ENCODE measurements around the gene CHST9. TPM values are rescaled to one million over a fixed set of nuclear protein-coding genes. Genes with fewer than 3 reads are reported as not detected.

Gene CHST9
- total RNA-seq, 1 donor, result 0.10 TPM

DNA sequence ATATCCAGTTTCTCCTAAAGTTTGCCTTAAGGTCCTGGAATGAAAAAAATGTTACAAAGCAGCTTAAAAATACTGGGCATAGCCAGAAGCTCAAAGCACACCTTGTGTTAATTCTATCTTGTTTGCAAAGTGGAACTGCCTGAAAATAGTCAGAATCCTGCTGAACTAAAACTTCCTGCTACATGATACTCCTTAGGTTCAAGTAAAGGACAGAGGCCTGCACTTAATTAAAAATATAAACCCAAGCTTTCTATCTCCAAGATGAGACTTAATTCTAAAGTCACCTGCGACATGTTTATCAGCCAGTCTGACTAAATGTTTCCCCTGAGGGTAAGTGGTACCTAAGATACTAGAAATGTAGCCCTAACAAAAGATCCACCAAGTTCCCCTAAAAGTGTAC lies 103.4 kb downstream of the CHST9 start:
- Histone ChIP-seq H3K4me3 (ENCODE audit: low read length) (no peak overlapping the region), H3K4me1 (ENCODE audit: insufficient read depth, low read length) (no peaks in the 10 kb centered on the region), H3K9me3 (ENCODE audit: low read depth, low read length) (no peaks in the 10 kb centered on the region), H3K27me3 (ENCODE audit: insufficient read depth, low read length) (no peaks in the 10 kb centered on the region)

DNA sequence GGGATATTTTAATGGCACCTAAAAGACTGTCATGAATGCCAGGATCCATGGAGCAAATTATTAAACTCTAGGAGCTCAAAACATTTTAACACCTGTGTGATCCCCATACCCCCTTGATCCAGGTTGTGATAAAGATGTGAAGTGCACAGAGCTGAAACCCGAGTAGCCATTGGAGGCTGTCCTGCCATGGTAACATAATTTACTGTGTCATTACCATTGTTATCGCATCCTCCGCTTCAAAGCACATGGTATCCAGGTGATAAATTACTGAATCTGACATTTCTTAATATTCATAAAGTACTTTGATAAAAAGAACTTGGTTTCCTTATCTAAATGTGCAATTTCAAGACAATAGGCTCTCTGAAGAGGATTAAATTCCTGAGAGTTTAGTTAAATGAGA lies 109.3 kb downstream of the CHST9 start:
- Histone ChIP-seq H3K9me3 (ENCODE audit: low read depth, low read length) (no peaks in the 10 kb centered on the region), H3K4me1 (ENCODE audit: insufficient read depth, low read length) (no peaks in the 10 kb centered on the region), H3K4me3 (ENCODE audit: low read length) (no peak overlapping the region), H3K27me3 (ENCODE audit: insufficient read depth, low read length) (no peaks in the 10 kb centered on the region)

DNA sequence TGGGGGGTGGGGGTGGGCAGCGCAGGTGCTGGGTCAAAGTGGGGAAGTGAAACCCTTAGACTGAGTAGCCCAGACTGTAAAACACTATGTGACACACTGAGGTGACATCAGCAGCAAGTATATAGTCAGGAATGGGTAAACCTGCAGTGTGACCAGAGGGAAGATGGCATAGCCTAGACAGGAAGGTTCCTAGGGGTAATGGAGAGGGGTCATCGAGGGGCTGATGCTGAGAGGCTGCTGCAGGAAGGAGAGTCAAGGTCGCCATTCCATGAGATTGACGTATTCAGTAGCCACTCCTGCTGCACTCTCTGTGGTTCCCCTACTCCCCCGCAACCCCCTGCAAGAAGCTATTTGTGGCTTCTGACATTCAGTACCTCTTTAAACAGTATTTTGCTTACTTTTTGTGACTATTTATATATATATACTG lies 111.7 kb downstream of the CHST9 start:
- Histone ChIP-seq H3K9me3 (ENCODE audit: low read depth, low read length) (no peaks in the 10 kb centered on the region), H3K4me3 (ENCODE audit: low read length) (no peak overlapping the region), H3K4me1 (ENCODE audit: insufficient read depth, low read length) (no peaks in the 10 kb centered on the region), H3K27me3 (ENCODE audit: insufficient read depth, low read length) (no peaks in the 10 kb centered on the region)

DNA sequence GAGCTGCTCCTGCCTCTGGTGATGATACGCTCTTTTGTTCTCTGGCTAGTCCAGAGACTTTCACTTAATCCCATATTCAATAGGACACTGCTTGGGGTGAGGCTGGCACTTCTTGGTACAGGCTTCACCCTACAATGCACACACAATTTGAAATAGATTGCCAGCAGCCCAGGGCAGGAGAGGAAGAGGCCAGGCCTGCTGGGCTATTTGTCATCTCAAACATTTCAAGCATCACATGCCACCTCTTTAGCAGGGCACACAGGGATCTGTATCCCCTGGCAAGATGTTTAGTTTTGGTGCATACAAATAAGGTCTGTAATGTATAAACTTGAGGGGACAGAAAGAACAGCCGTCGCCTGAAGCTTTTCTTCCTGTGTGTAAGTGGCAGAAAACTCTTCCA lies 120.4 kb downstream of the CHST9 start:
- H3K9me3 ChIP-seq (ENCODE audit: low read depth, low read length), result no peaks in the 10 kb centered on the region
- H3K4me1 ChIP-seq (ENCODE audit: insufficient read depth, low read length), result no peaks in the 10 kb centered on the region
- no peak overlapping the region for H3K4me3 ChIP-seq (ENCODE audit: low read length)
- no peaks in the 10 kb centered on the region for H3K27me3 ChIP-seq (ENCODE audit: insufficient read depth, low read length)

DNA sequence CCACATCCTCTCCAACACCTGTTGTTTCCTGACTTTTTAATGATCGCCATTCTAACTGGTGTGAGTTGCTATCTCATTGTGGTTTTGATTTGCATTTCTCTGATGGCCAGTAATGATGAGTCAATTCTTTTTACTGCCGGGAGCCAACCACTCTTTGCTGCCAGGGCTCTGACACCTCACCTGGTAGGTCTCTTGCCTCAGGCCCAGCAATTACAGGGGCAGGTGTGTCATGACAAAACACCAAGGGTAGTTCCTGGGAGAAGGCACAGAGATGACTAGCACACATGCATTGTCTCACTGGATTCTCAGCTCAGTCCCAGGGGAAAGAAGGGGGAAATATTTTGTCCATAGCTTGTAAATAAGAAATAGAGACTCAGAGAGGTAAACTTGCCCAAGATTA lies 122.3 kb downstream of the CHST9 start:
- Histone ChIP-seq H3K4me3 (ENCODE audit: low read length) (no peak overlapping the region), H3K27me3 (ENCODE audit: insufficient read depth, low read length) (no peaks in the 10 kb centered on the region), H3K9me3 (ENCODE audit: low read depth, low read length) (no peaks in the 10 kb centered on the region), H3K4me1 (ENCODE audit: insufficient read depth, low read length) (no peaks in the 10 kb centered on the region)

DNA sequence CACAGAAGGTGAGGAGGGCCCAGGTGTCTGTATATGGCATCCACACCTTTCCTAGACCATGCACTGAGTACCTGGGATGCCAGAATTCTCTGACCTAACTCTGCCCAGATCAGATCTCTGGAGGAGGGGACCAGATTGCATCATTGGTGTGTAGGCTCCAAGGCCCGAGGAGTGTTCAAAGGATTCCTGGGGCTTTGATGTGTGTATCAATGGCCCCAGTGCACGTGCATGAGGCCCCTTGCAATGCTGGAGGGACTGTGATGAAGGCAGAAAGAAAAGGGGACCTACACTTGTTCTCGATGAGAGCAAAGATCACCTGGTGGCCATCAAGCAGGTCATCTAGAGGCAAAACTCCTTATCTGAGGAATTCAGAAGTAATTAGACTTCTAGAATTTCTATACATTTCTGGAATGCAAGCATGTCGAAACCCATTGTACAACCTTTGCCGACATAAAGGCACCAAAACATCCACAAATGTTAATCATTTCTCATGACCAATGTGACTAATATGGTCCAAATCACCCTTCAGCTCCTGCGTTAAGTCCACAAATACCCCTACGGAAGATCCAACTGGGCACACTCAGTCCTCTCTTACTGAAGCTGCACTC lies 123.5 kb downstream of the CHST9 start:
- H3K4me3 ChIP-seq (ENCODE audit: low read length), result no peak overlapping the region
- no peaks in the 10 kb centered on the region for H3K9me3 ChIP-seq (ENCODE audit: low read depth, low read length)
- no peaks in the 10 kb centered on the region for H3K4me1 ChIP-seq (ENCODE audit: insufficient read depth, low read length)
- H3K27me3 ChIP-seq (ENCODE audit: insufficient read depth, low read length), result no peaks in the 10 kb centered on the region

DNA sequence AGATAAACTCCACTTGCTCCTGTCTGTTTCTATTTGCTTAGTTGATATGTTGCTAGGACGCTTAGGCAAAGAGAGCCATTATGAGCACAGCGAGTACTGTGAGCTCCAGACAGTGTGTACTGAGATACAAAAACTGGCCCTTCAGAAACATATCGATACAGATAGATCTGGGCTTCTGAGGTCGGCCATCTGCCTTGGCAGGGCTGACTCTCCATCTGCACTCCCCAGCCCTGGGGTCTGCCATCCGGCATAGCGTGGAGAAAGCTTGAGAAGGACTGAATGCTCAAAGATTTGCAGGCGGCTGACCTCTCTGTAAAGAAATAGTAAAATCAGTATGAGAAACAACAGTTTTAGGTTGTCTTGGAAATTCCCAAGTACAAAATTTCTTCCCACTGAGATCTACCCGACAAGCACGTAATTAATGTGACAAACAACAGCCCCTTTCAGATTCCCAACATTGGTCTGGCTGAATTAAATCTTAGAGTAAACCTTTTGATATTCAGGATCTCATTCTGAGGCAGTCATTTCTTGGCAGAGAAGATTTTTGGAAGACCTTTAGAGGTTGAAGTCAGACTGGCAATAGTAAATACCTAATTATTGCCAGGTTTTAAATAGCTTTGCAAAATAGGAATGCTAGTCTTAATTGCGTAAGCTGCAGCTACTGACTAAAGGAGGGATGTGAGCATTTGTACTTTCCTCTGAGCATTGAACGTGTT lies 127.4 kb downstream of the CHST9 start:
- Histone ChIP-seq H3K4me3 (ENCODE audit: low read length) (no peak overlapping the region), H3K27me3 (ENCODE audit: insufficient read depth, low read length) (no peaks in the 10 kb centered on the region), H3K9me3 (ENCODE audit: low read depth, low read length) (no peaks in the 10 kb centered on the region), H3K4me1 (ENCODE audit: insufficient read depth, low read length) (no peaks in the 10 kb centered on the region)

DNA sequence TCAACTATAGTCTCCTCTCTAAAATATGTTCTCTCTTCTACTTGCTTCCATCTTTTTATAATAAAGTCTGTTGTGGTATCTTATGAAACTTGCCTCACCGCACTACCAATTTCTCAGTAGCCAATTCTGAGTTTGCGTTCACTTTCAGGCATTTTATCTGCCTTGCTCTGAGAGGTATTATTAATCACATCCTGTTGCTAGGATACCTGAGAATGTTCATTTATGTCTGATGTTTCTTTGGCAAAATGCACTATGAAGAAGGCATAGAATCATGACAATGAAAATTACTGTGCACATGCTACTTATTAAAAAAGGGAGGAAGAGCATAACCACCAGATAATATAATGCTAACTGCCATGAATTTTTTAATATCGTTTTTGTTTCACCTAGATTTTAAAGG lies 130.2 kb downstream of the CHST9 start:
- no peak overlapping the region for H3K4me3 ChIP-seq (ENCODE audit: low read length)
- no peaks in the 10 kb centered on the region for H3K4me1 ChIP-seq (ENCODE audit: insufficient read depth, low read length)
- no peaks in the 10 kb centered on the region for H3K27me3 ChIP-seq (ENCODE audit: insufficient read depth, low read length)
- no peaks in the 10 kb centered on the region for H3K9me3 ChIP-seq (ENCODE audit: low read depth, low read length)

DNA sequence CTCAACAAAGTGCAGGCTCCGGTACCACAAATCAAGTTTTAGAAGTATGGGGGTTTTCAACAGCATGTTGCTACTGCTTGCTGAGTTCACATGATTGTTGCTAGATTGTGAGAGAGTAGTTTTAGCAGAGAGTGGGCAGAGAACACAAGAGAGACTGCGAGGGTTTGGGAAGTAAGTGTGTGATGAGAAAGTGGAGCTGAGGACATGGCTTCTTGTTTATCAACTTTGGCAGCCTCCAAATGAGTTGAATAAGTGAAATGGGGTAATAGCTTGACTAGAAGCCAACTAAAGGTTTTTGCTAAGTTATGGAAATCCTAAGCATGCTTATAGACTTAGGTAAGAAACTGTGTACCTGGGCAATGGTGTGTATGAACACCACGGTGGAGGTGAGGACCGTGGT lies 135.1 kb downstream of the CHST9 start:
- Histone ChIP-seq H3K27me3 (ENCODE audit: insufficient read depth, low read length) (no peaks in the 10 kb centered on the region), H3K4me1 (ENCODE audit: insufficient read depth, low read length) (no peaks in the 10 kb centered on the region), H3K4me3 (ENCODE audit: low read length) (no peak overlapping the region), H3K9me3 (ENCODE audit: low read depth, low read length) (no peaks in the 10 kb centered on the region)

DNA sequence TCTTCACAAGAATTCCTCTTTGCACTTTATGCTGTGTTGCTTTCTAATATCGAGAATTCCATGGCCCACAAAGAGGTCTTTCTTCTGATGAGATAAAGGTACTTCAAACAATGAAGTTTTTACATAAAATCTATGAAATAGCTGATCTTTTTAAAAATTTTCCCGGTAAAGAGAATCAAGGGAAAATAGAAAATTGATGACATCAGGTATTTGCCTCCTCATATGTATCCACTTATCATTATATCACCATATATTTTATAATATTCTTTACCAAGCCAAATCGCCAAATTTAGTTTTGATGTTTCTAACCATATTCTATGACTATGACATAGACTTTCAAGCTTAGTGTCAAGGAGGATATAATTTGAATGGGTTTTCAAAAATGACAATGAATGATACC lies 139.8 kb downstream of the CHST9 start:
- Histone ChIP-seq H3K9me3 (ENCODE audit: low read depth, low read length) (no peaks in the 10 kb centered on the region), H3K27me3 (ENCODE audit: insufficient read depth, low read length) (no peaks in the 10 kb centered on the region), H3K4me3 (ENCODE audit: low read length) (no peak overlapping the region), H3K4me1 (ENCODE audit: insufficient read depth, low read length) (no peaks in the 10 kb centered on the region)

DNA sequence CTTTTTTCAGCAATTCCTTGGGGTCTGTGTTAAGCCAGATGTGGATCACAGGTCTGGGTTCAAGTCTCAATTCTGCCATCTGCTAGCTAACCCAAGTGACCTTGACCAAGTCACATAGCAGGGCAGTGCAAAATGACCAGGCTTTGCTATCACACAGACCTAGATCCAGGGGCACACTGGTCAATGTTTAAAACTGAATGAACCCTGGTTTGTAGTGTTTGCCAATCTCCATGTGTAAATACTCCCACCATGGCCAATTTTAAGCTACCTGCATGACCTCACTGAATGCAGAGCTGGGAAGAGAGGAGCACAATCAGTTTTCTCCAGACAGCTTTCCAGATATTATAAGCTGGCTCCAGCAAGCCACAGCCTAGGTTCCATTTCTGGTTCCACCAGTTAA lies 142.9 kb downstream of the CHST9 start:
- H3K27me3 ChIP-seq (ENCODE audit: insufficient read depth, low read length), result no peaks in the 10 kb centered on the region
- no peaks in the 10 kb centered on the region for H3K9me3 ChIP-seq (ENCODE audit: low read depth, low read length)
- no peaks in the 10 kb centered on the region for H3K4me1 ChIP-seq (ENCODE audit: insufficient read depth, low read length)
- no peak overlapping the region for H3K4me3 ChIP-seq (ENCODE audit: low read length)

DNA sequence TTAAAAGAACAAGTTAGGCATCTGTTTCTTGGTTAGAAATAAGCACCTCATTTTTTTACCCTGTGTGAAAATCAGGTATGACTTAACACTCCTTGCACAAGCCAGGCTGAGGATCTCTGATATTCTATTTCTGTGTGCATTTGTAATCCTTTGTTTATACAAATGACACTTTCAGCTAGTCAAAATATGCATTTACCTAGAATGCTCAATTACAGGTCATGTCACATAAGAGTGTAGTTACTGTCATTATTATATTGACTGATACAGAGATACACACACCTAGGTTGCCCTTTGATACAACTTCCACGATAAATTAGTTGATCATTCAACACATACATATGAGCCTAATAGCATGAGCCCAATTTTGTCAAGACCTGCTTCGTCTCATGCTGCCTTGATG lies 144.3 kb downstream of the CHST9 start:
- H3K9me3 ChIP-seq (ENCODE audit: low read depth, low read length), result no peaks in the 10 kb centered on the region
- no peak overlapping the region for H3K4me3 ChIP-seq (ENCODE audit: low read length)
- H3K27me3 ChIP-seq (ENCODE audit: insufficient read depth, low read length), result no peaks in the 10 kb centered on the region
- H3K4me1 ChIP-seq (ENCODE audit: insufficient read depth, low read length), result no peaks in the 10 kb centered on the region

DNA sequence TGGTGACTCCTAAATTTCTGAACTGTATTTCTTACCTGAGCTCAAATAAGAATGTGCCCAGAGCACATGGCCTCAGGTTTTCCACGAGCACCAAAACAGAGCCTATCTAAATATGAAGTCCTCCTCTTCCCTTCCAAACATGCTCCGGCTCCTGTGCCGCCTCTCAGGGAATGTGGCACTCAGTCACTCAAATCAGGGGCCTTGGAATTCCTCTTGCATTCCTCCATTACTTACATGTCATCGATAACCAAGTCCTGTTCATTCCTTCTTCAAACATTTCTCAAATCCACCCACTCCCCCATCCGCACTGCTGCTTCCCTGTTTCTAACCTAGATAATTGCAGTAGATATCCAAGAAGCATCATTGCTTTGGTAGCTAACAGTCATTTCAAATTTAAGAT lies 151.4 kb downstream of the CHST9 start:
- Histone ChIP-seq H3K9me3 (ENCODE audit: low read depth, low read length) (no peaks in the 10 kb centered on the region), H3K4me1 (ENCODE audit: insufficient read depth, low read length) (no peaks in the 10 kb centered on the region), H3K27me3 (ENCODE audit: insufficient read depth, low read length) (no peaks in the 10 kb centered on the region), H3K4me3 (ENCODE audit: low read length) (no peak overlapping the region)

DNA sequence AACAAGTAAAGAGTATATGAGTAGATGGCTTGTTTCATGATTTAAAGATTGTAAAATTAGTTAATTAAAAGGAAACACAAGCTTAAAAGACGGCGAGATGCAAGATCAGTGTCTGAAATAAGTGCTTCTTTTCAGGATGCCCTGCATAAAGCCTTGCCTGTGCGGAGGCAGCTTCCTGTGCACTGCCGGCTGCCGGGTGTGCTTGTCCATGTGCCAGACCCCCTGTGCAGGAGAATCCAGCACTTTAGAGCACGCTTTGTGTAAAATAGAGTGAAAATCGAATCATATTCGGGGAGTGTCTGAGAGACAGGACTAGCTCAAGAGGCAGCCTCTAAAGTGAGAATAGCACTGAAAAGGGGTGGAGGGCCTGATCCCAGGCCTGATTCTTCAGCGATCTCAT lies 154.7 kb downstream of the CHST9 start:
- Histone ChIP-seq H3K27me3 (ENCODE audit: insufficient read depth, low read length) (no peaks in the 10 kb centered on the region), H3K4me1 (ENCODE audit: insufficient read depth, low read length) (no peaks in the 10 kb centered on the region), H3K4me3 (ENCODE audit: low read length) (no peak overlapping the region), H3K9me3 (ENCODE audit: low read depth, low read length) (no peaks in the 10 kb centered on the region)

DNA sequence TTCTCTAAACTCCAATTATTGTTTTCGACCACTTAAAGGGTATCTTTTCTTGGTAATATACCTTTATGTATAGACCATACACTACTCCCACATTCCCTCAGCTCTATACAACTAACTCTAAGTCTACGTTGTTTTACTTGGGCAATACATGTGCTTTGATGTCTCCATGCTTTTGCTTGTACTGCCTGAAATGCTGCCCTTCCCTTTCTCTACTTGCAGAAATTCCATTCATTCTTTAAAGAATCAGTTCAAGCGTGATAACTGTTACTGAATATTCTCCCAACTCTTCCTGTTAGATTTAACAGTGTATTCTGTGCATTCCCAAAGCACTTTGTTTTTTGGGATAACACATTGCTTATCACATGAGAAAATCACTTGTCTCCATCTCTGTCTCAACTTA lies 162.6 kb downstream of the CHST9 start:
- Histone ChIP-seq H3K27me3 (ENCODE audit: insufficient read depth, low read length) (no peaks in the 10 kb centered on the region), H3K4me1 (ENCODE audit: insufficient read depth, low read length) (no peaks in the 10 kb centered on the region), H3K9me3 (ENCODE audit: low read depth, low read length) (no peaks in the 10 kb centered on the region), H3K4me3 (ENCODE audit: low read length) (no peak overlapping the region)

DNA sequence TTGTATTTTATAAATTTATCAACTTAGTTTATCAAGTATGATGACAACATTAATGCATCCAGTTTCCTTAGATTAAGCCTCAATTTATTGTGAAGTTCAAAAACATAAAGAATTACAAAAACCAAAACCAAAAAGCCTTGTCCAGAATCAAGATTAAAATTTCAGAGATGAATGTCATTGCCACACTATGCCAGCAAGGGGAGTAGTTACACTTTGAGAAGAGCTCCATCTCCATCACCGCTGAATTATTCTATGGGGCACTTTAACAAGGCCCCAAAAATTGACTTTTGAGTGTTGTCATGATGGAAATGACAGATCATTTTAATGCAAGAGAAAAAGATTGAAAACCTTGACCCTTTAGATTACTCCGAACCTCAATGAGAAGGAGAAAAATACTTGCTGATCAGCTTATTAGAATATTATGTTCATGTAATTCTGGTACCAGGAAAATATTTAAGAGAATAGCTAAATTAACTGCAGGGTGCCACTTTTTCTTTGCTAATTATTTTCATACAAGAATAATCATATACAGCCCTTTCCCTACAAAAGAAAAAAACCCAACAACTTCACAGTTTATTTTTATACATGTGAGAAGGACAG lies 167.1 kb downstream of the CHST9 start:
- Histone ChIP-seq H3K9me3 (ENCODE audit: low read depth, low read length) (no peaks in the 10 kb centered on the region), H3K27me3 (ENCODE audit: insufficient read depth, low read length) (no peaks in the 10 kb centered on the region), H3K4me3 (ENCODE audit: low read length) (no peak overlapping the region), H3K4me1 (ENCODE audit: insufficient read depth, low read length) (no peaks in the 10 kb centered on the region)

All from mononuclear cell (primary cell).